ENCODE measurements around the gene SHD. TPM values are rescaled to one million over a fixed set of nuclear protein-coding genes. Genes with fewer than 3 reads are reported as not detected.

The SHD gene
- total and polyA plus RNA-seq, 2 of the 8 experiments (the other 6 are each of a cell fraction or from before 2014, with no cell fraction given), result 5.8 to 10.7 TPM

DNA sequence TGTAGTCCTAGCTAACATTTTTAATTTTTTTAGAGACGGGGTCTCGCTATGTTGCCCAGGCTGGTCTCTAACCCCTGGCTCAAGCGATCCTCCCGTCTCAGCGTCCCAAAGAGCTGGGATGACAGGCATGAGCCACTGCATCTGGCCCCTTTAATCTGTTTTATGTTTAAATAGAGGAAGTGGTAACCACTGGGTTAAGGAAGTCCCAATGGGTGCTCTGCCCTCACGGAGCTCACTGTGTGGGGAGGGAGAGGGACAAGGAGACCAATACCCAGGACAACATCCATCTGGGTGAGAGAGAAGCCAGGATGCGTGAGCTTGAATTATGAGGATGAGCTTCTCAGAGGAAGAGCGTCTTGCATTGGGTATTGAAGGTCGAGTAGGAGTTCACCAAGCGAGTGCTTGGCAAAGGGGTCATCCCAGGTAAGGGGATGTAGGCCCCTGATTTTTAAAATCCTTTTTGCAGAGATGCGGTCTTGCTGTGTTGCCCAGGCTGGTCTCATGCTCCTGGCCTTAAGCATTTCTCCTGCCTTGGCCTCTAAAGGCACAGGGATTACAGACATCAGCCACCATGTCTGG lies 18.4 kb upstream of the SHD start (continued):
- TF ChIP-seq, protein P1, sequence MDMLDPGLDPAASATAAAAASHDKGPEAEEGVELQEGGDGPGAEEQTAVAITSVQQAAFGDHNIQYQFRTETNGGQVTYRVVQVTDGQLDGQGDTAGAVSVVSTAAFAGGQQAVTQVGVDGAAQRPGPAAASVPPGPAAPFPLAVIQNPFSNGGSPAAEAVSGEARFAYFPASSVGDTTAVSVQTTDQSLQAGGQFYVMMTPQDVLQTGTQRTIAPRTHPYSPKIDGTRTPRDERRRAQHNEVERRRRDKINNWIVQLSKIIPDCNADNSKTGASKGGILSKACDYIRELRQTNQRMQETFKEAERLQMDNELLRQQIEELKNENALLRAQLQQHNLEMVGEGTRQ (IDR thresholded peaks at IDR 0.05; ENCODE audit: low read length), result no peak
- no peak for TF ChIP-seq FOSL1 (IDR thresholded peaks at IDR 0.05; ENCODE audit: insufficient read depth, low read depth, low read length)
- no peak for TF ChIP-seq SP4 (IDR thresholded peaks at IDR 0.05; ENCODE audit: low read length)
- no peak for TF ChIP-seq RNF2 (IDR thresholded peaks at IDR 0.05; ENCODE audit: borderline replicate concordance, low read depth, low read length, missing control alignments, poor library complexity, severe bottlenecking)
- no peak for TF ChIP-seq CBX8 (IDR thresholded peaks at IDR 0.05; ENCODE audit: borderline replicate concordance, low read depth, low read length)
- TF ChIP-seq EP300 (IDR thresholded peaks at IDR 0.05; ENCODE audit: borderline replicate concordance in 1 of 2, low read depth in 2 of 2, low read length in 2 of 2), result no peak
- TF ChIP-seq PHF8 (conservative IDR thresholded peaks at IDR 0.05; ENCODE audit: low read depth, low read length), result no peak
- TF ChIP-seq NRF1 (IDR thresholded peaks at IDR 0.05; ENCODE audit: low read depth, low read length), result no peak
